Fibroblast of mammary gland (primary cell): ENCODE measurements around the gene PLEKHN1.
"Not testable (repeated sequence)": the region's sequence is repeated elsewhere in the genome, so short reads cannot be mapped to it uniquely, and the experiment has no call there.

Experiments
- DNase-seq: peaks from one replicate; pipeline ENCODE4 v3.0.0-alpha.2; 2010; ENCODE audit warnings: low read depth
- H3K4me3 ChIP-seq: 2 replicates; pipeline ENCODE4 v1.5.1; 2011; ENCODE audit warnings: low read depth, mild to moderate bottlenecking, low read length, moderate library complexity; ENCODE audit not compliant: control insufficient read depth
- CTCF ChIP-seq: conservative IDR thresholded peaks from 2 replicates; pipeline ENCODE4 v1.5.1; 2011; ENCODE audit warnings: low read depth, low read length, inconsistent platforms; ENCODE audit not compliant: control insufficient read depth, insufficient read depth

PLEKHN1 gene

GRCh38 chr1:991895-992294, 25.6 kb downstream of the PLEKHN1 start:
- DNase-seq, result no peak
- no peak overlapping the region for H3K4me3 ChIP-seq
- TF ChIP-seq CTCF, result no peak

GRCh38 chr1:992362-992761, 26.1 kb downstream of the PLEKHN1 start:
- TF ChIP-seq CTCF, result no peak
- DNase-seq, result no peak

GRCh38 chr1:993379-993995, 27.2 kb downstream of the PLEKHN1 start:
- no peak for DNase-seq
- H3K4me3 ChIP-seq, result no peak overlapping the region
- TF ChIP-seq CTCF, result no peak

More at GRCh38 chr1:992362-992761, 26.1 kb downstream of the PLEKHN1 start:
- no peak overlapping the region for H3K4me3 ChIP-seq

GRCh38 chr1:994546-994945, 28.3 kb downstream of the PLEKHN1 start:
- not testable (repeated sequence) for DNase-seq, H3K4me3 ChIP-seq

- no peak for DNase-seq
- no peak overlapping the region for H3K4me3 ChIP-seq
- TF ChIP-seq CTCF, result no peak
Observed at GRCh38 chr1:995665-996633, 29.7 kb downstream of the PLEKHN1 start.

GRCh38 chr1:996851-997712, 30.8 kb downstream of the PLEKHN1 start:
- H3K4me3 ChIP-seq, result no peak overlapping the region
- no peak for DNase-seq
- no peak for TF ChIP-seq CTCF

GRCh38 chr1:997713-997992, 31.4 kb downstream of the PLEKHN1 start:
- no peak for DNase-seq
- H3K4me3 ChIP-seq, result no peak overlapping the region
- no peak for TF ChIP-seq CTCF
